Smooth muscle cell (in vitro differentiated cells): ENCODE data around the gene LPCAT1. TPM values are rescaled to one million over a fixed set of nuclear protein-coding genes. Genes with fewer than 3 reads are reported as not detected.

ENCODE experiments used
- DNase-seq: peaks from one replicate; lab custom pipeline; 2025; ENCODE audit not compliant: unreplicated experiment; lab: John Stamatoyannopoulos, UW
- H2AFZ ChIP-seq: fragments of 200-600 bp; sonication (generic); 2 replicates; pipeline ENCODE4 v1.6.0; 2016; ENCODE audit warnings: antibody characterized with exemption, low read depth, mild to moderate bottlenecking
- H3F3A ChIP-seq: fragments of 200-600 bp; sonication (generic); 2 replicates; pipeline ENCODE4 v1.6.0; 2017; ENCODE audit warnings: antibody characterized with exemption, low read depth
- H3K27ac ChIP-seq: fragments of 200-600 bp; sonication (generic); 2 replicates; pipeline ENCODE4 v1.5.1; 2016; ENCODE audit warnings: low read depth, mild to moderate bottlenecking
- H3K27me3 ChIP-seq: fragments of 200-600 bp; sonication (generic); 2 replicates; pipeline ENCODE4 v1.6.1; 2016; ENCODE audit warnings: low read depth, mild to moderate bottlenecking
- H3K36me3 ChIP-seq: fragments of 200-600 bp; sonication (generic); 2 replicates; pipeline ENCODE4 v1.5.1; 2016; ENCODE audit warnings: low read depth
- H3K4me1 ChIP-seq: fragments of 200-600 bp; sonication (generic); 2 replicates; pipeline ENCODE4 v1.5.1; 2016; ENCODE audit warnings: low read depth
- H3K4me2 ChIP-seq: fragments of 200-600 bp; sonication (generic); 2 replicates; pipeline ENCODE4 v1.6.0; 2016; ENCODE audit warnings: mild to moderate bottlenecking
- H3K4me3 ChIP-seq: fragments of 200-600 bp; sonication (generic); 2 replicates; pipeline ENCODE4 v1.5.1; 2016; ENCODE audit warnings: mild to moderate bottlenecking
- H3K79me2 ChIP-seq: fragments of 200-600 bp; sonication (generic); 2 replicates; pipeline ENCODE4 v1.6.0; 2016; ENCODE audit warnings: low read depth, mild to moderate bottlenecking
- H3K9ac ChIP-seq: fragments of 200-600 bp; sonication (generic); 2 replicates; pipeline ENCODE4 v1.6.0; 2016; ENCODE audit warnings: low read depth
- H3K9me3 ChIP-seq: fragments of 200-600 bp; sonication (generic); replicated peaks from 2 replicates; pipeline ENCODE4 v1.5.1; 2016; ENCODE audit warnings: low read depth
- H4K20me1 ChIP-seq: fragments of 200-600 bp; sonication (generic); 2 replicates; pipeline ENCODE4 v1.6.0; 2016; ENCODE audit warnings: low read depth
- CTCF ChIP-seq: fragments of 200-600 bp; sonication (generic); IDR thresholded peaks from 2 replicates; pipeline ENCODE4 v1.5.1; 2017; ENCODE audit warnings: borderline replicate concordance, mild to moderate bottlenecking, antibody characterized with exemption; ENCODE audit not compliant: insufficient read depth, poor library complexity, severe bottlenecking
- WGBS: methylation state at CpG from one replicate; pipeline ENCODE4 v1.1.7; 2016; ENCODE audit warnings: low lambda C conversion rate; 5-methylcytosine and 5-hydroxymethylcytosine counted together
- polyA plus RNA-seq: library from polyadenylated mRNA; unstranded; fragments of >200 nt; fragmentation: Nextera tagmentation; extraction: Ambion mirVana; gene quantifications from 2 replicates; pipeline ENCODE4 v1.2.1, GENCODE V29; 2016
- total RNA-seq: library from RNA; depleted of rRNA; stranded (reverse); fragments of >200 nt; gene quantifications from 2 replicates; pipeline ENCODE4 v1.2.3, GENCODE V29; 2014

The LPCAT1 gene
- total and polyA plus RNA-seq, 2 experiments from 2014 or later = 42.7 to 50.1 TPM

DNA sequence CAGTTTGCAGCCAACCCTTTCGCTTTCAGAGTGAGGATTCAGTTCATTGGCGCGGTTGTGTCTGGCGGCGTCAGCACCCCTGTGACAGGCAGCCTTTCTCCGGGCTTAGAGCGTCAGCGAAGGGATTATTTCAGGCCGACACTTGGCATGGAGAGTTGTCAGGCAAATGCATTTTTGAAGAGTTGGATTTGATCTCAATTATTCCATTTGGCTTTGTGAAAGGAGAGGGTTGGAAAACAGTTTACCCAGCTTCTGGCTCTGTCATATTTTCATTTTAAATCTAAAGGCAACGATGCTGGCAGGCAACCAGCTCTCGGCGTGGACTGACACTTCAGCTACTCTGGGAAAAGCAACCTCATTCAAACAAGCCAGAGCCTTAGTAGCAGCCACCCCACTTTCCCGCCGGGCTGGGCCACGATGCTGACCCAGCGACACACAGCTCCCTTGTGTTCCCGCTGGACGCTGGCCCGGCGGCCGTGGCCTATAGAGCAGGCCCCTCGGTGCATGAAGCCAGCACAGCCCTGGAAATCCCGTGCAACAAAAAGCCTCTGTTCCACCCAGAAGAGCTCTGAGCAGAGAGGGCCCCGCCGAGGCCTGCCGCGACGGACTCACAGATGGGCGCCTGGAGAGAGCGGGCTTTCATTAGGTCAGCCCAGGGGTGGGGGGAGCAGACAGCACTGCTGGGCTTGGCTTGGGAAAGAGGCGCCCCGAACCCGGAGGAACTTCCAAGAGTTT, 28.9 kb upstream of the LPCAT1 start:
- Histone ChIP-seq H3K4me1 (peaks cover 4% of the 10 kb centered on the region), H2AFZ (no peak overlapping the region), H3K36me3 (no peaks in the 10 kb centered on the region), H3K79me2 (no peaks in the 10 kb centered on the region), H3K4me3 (no peak overlapping the region), H3K9me3 (no peaks in the 10 kb centered on the region), H3K27ac (no peak overlapping the region), H3K9ac (no peak overlapping the region), H4K20me1 (no peaks in the 10 kb centered on the region), H3F3A (no peaks in the 10 kb centered on the region), H3K27me3 (peaks cover 8% of the 10 kb centered on the region), H3K4me2 (no peak overlapping the region)
- 85% methylated on average over 33 of the region's 33 CpGs for WGBS
- no peak for TF ChIP-seq CTCF
- DNase-seq = no peak

GRCh38 chr5:1551426-1552301, 27.9 kb upstream of the LPCAT1 start:
- Histone ChIP-seq H3K4me3 (no peak overlapping the region), H3K36me3 (no peaks in the 10 kb centered on the region), H3K4me1 (peaks cover 4% of the 10 kb centered on the region), H3K27me3 (peaks cover 8% of the 10 kb centered on the region), H2AFZ (no peak overlapping the region), H3K4me2 (no peak overlapping the region), H3F3A (no peaks in the 10 kb centered on the region), H3K79me2 (no peaks in the 10 kb centered on the region), H3K9me3 (no peaks in the 10 kb centered on the region), H3K27ac (no peak overlapping the region), H3K9ac (no peak overlapping the region), H4K20me1 (no peaks in the 10 kb centered on the region)
- TF ChIP-seq CTCF = no peak
- 87% methylated on average over 32 of the region's 32 CpGs for WGBS
- no peak for DNase-seq

DNA sequence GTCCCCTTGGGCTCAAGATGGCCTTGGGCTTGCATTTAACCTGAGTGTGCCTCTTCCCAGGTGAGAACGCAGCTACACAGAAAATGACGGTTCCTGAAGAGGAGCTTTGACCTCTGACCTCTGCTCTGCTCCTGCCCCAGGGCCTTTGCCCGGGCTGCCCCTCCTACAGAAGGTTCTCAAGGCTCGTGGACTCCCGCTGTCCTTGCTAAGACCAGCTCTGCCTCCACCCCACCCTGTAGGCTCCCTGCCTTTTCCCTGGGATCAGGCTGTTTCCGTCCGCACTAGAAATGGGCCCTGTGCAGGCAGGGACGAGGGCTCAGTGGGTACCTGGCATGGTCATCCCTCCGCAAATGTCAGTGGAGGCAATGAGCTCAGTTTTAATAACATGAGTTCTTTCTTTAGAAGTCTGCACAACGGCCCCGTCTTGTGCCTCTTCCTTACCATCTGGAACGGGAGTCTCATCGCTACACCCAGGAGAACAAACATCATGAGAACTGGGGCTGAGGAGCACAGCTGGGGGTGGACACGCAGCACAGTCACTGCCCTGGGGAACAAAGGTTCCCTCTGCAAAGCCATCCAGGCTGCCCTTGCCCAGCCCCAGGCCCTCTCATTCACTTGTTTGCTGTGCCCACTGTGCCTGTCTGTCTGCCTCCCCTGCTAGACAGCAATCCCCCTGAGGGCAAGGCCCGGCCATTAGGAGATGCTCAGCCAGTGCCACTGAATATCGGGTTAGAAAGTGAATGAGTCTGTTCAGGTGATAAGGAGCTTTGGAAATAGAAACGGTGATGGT, 26.7 kb upstream of the LPCAT1 start:
- H3K9me3 ChIP-seq = no peaks in the 10 kb centered on the region
- no peaks in the 10 kb centered on the region for H4K20me1 ChIP-seq
- WGBS = 92% methylated on average over 17 of the region's 17 CpGs
- no peak overlapping the region for H3K27ac ChIP-seq
- H3K4me2 ChIP-seq = no peak overlapping the region
- no peak overlapping the region for H2AFZ ChIP-seq
- no peak overlapping the region for H3K9ac ChIP-seq
- TF ChIP-seq CTCF = no peak
- H3K4me1 ChIP-seq = peaks cover 4% of the 10 kb centered on the region
- H3K4me3 ChIP-seq = no peak overlapping the region
- peaks cover 8% of the 10 kb centered on the region for H3K27me3 ChIP-seq
- H3F3A ChIP-seq = no peaks in the 10 kb centered on the region
- no peak for DNase-seq
- H3K79me2 ChIP-seq = no peaks in the 10 kb centered on the region
- no peaks in the 10 kb centered on the region for H3K36me3 ChIP-seq
